H1 (cell line): ENCODE measurements around the gene CDK5RAP2. TPM values are rescaled to one million over a fixed set of nuclear protein-coding genes. Genes with fewer than 3 reads are reported as not detected.

ENCODE experiments used
- CTCF ChIA-PET: fragments of 300-600 bp; sonication (Branson Sonifier 250); formaldehyde crosslinking; loops from one replicate; lab custom pipeline; 2021; ENCODE audit not compliant: partially characterized antibody; lab: Charles Lee
- POLR2A ChIA-PET: fragments of 300-600 bp; sonication (Branson Sonifier 250); formaldehyde crosslinking; loops from one replicate; lab custom pipeline; 2021; ENCODE audit warnings: inconsistent platforms; ENCODE audit not compliant: partially characterized antibody; lab: Charles Lee
- DNase-seq, 2 experiments: peaks; one replicate each; pipeline versions ENCODE4 v3.0.0 to v3.0.0-alpha.2; 2010 to 2022; ENCODE audit warnings: low spot score in 2 of 2, low read depth in 1 of 2, mixed read lengths in 1 of 2
- FAIRE-seq: peaks from 2 replicates; lab custom pipeline; 2011; peaks lifted over from hg19 to GRCh38; lab: Jason Lieb, UNC
- H2AFZ ChIP-seq: 2 replicates; pipeline ENCODE4 v1.8.1; 2012; ENCODE audit warnings: low read length, inconsistent platforms
- H2AK5ac ChIP-seq: 2 replicates; pipeline ENCODE4 v1.6.1; 2013; ENCODE audit warnings: low read depth, low read length
- H2BK120ac ChIP-seq: replicated peaks from 2 replicates; pipeline ENCODE3; 2013; ENCODE audit warnings: low read depth, low read length, inconsistent platforms
- H2BK12ac ChIP-seq: 2 replicates; pipeline ENCODE4 v1.6.1; 2013; ENCODE audit warnings: low read depth, low read length
- H2BK15ac ChIP-seq: 2 replicates; pipeline ENCODE4 v1.6.1; 2013; ENCODE audit warnings: low read length
- H2BK20ac ChIP-seq: 2 replicates; pipeline ENCODE4 v1.6.1; 2013; ENCODE audit warnings: low read length
- H2BK5ac ChIP-seq: 2 replicates; pipeline ENCODE4 v1.6.1; 2013; ENCODE audit warnings: low read depth, low read length
- H3K14ac ChIP-seq: 2 replicates; pipeline ENCODE4 v1.6.1; 2013; ENCODE audit warnings: inconsistent platforms; ENCODE audit not compliant: insufficient read length
- H3K18ac ChIP-seq: 2 replicates; pipeline ENCODE4 v1.6.1; 2013; ENCODE audit warnings: low read length; ENCODE audit errors: extremely low read depth
- H3K23ac ChIP-seq: 2 replicates; pipeline ENCODE4 v1.6.1; 2013; ENCODE audit warnings: inconsistent platforms; ENCODE audit not compliant: insufficient read length
- H3K23me2 ChIP-seq: 2 replicates; pipeline ENCODE4 v1.6.1; 2013; ENCODE audit warnings: low read depth, low read length
- H3K27ac ChIP-seq: 2 replicates; pipeline ENCODE4 v1.6.1; 2011; ENCODE audit warnings: low read depth, low read length, inconsistent platforms
- H3K27me3 ChIP-seq, 4 experiments: replicated peaks in 1 of 4; 1 replicate in 1 of 4; 2 replicates in 3 of 4; pipeline versions ENCODE4 v1.6.1 to v1.8.1; 2011 to 2013; ENCODE audit warnings: low read length in 3 of 4, mild to moderate bottlenecking in 3 of 4, inconsistent platforms in 2 of 4, mixed read lengths in 2 of 4, moderate library complexity in 1 of 4; ENCODE audit not compliant: control insufficient read depth in 3 of 4, insufficient read depth in 3 of 4; ENCODE audit errors: extremely low read depth in 1 of 4
- H3K36me3 ChIP-seq, 4 experiments: 2 replicates each; pipeline versions ENCODE4 v1.6.1 to v1.8.1; 2011 to 2013; ENCODE audit warnings: mild to moderate bottlenecking in 4 of 4, low read length in 3 of 4, moderate library complexity in 2 of 4, control low read depth in 1 of 4, inconsistent platforms in 1 of 4; ENCODE audit not compliant: insufficient read depth in 4 of 4, control insufficient read depth in 2 of 4
- H3K4ac ChIP-seq: replicated peaks from 2 replicates; pipeline ENCODE3; 2013; ENCODE audit warnings: low read length, low read depth, mixed read lengths, inconsistent platforms; ENCODE audit not compliant: insufficient read length
- H3K4me1 ChIP-seq, 4 experiments: replicated peaks in 1 of 4; 1 replicate in 1 of 4; 2 replicates in 3 of 4; pipeline versions ENCODE4 v1.6.1 to v1.8.1; 2011 to 2013; ENCODE audit warnings: low read length in 3 of 4, inconsistent platforms in 2 of 4, mixed read lengths in 1 of 4; ENCODE audit not compliant: insufficient read depth in 4 of 4, control insufficient read depth in 3 of 4
- H3K4me2 ChIP-seq, 2 experiments: 2 replicates each; pipeline versions ENCODE4 v1.6.1 to v1.8.1; 2011 to 2013; ENCODE audit warnings: low read depth in 2 of 2, low read length in 2 of 2, control low read depth in 1 of 2, inconsistent platforms in 1 of 2, mild to moderate bottlenecking in 1 of 2; ENCODE audit not compliant: insufficient read depth in 1 of 2
- H3K4me3 ChIP-seq, 4 experiments: fragments of 200-600, 300-600 bp in 1 of 4; sonication (generic), shearing (Covaris generic), sonication (Bioruptor Twin) in 1 of 4; 2 replicates each; pipeline versions ENCODE4 v1.5.1 to v1.8.1; 2011 to 2016; ENCODE audit warnings: low read length in 4 of 4, low read depth in 3 of 4, control low read depth in 2 of 4, inconsistent platforms in 2 of 4, mild to moderate bottlenecking in 2 of 4, mixed read lengths in 1 of 4, moderate library complexity in 1 of 4; ENCODE audit not compliant: insufficient read depth in 2 of 4; ENCODE audit errors: extremely low read depth in 1 of 4
- H3K56ac ChIP-seq: replicated peaks from 2 replicates; pipeline ENCODE3; 2013; ENCODE audit warnings: low read depth, mild to moderate bottlenecking, mixed read lengths, low read length, inconsistent platforms; ENCODE audit not compliant: insufficient read length
- H3K79me1 ChIP-seq: 2 replicates; pipeline ENCODE4 v1.6.1; 2013; ENCODE audit warnings: low read depth, low read length, control low read depth
- H3K79me2 ChIP-seq, 2 experiments: 2 replicates each; pipeline versions ENCODE4 v1.6.1 to v1.8.1; 2012 to 2013; ENCODE audit warnings: low read length in 2 of 2, mild to moderate bottlenecking in 2 of 2, inconsistent platforms in 1 of 2; ENCODE audit not compliant: insufficient read depth in 2 of 2, control insufficient read depth in 1 of 2
- H3K9ac ChIP-seq, 4 experiments: replicated peaks in 1 of 4; 1 replicate in 1 of 4; 2 replicates in 3 of 4; pipeline versions ENCODE4 v1.6.1 to v1.8.1; 2011 to 2013; ENCODE audit warnings: low read depth in 3 of 4, low read length in 3 of 4, control low read depth in 2 of 4, mild to moderate bottlenecking in 2 of 4, moderate library complexity in 2 of 4, inconsistent platforms in 1 of 4; ENCODE audit errors: extremely low read depth in 1 of 4
- H3K9me3 ChIP-seq, 2 experiments: 2 replicates each; pipeline versions ENCODE4 v1.6.1 to v1.8.1; 2012 to 2013; ENCODE audit warnings: mild to moderate bottlenecking in 2 of 2, moderate library complexity in 2 of 2, control low read depth in 1 of 2, inconsistent platforms in 1 of 2, low read depth in 1 of 2, low read length in 1 of 2, mixed read lengths in 1 of 2; ENCODE audit not compliant: insufficient read depth in 2 of 2
- H4K20me1 ChIP-seq, 2 experiments: replicated peaks in 1 of 2; 2 replicates each; pipeline versions ENCODE3 to v1.8.1; 2011 to 2013; ENCODE audit warnings: inconsistent platforms in 2 of 2, low read length in 2 of 2, mild to moderate bottlenecking in 1 of 2; ENCODE audit not compliant: insufficient read depth in 2 of 2, control insufficient read depth in 1 of 2
- H4K5ac ChIP-seq: 2 replicates; pipeline ENCODE4 v1.6.1; 2013; ENCODE audit warnings: low read length, low read depth, mixed read lengths, inconsistent platforms; ENCODE audit not compliant: insufficient read length
- H4K8ac ChIP-seq: 2 replicates; pipeline ENCODE4 v1.8.0; 2013; ENCODE audit warnings: mild to moderate bottlenecking, moderate library complexity, low read length, inconsistent platforms; ENCODE audit not compliant: insufficient read depth; ENCODE audit errors: extremely low read depth
- H4K91ac ChIP-seq: replicated peaks from 2 replicates; pipeline ENCODE3; 2013; ENCODE audit warnings: low read length, mixed read lengths, inconsistent platforms; ENCODE audit not compliant: insufficient read length
- BACH1 ChIP-seq: IDR thresholded peaks from 2 replicates; pipeline ENCODE4 v1.6.1; 2012; ENCODE audit warnings: low read length, improper control_type of control experiment
- BCL11A ChIP-seq, 2 experiments: IDR thresholded peaks; one replicate each; pipeline ENCODE4 v1.6.1; 2011; ENCODE audit warnings: low read depth in 2 of 2, low read length in 2 of 2, mild to moderate bottlenecking in 2 of 2
- CHD1 ChIP-seq: IDR thresholded peaks from 2 replicates; pipeline ENCODE4 v1.6.1; 2012; ENCODE audit warnings: low read depth, low read length, improper control_type of control experiment
- GABPA ChIP-seq: IDR thresholded peaks from 2 replicates; pipeline ENCODE4 v1.6.1; 2011; ENCODE audit warnings: mild to moderate bottlenecking, low read length, moderate library complexity, borderline replicate concordance; ENCODE audit not compliant: insufficient read depth
- GTF2F1 ChIP-seq: IDR thresholded peaks from 2 replicates; pipeline ENCODE4 v1.6.1; 2012; ENCODE audit warnings: low read depth, low read length, improper control_type of control experiment, borderline replicate concordance
- JUN ChIP-seq: IDR thresholded peaks from 2 replicates; pipeline ENCODE4 v1.6.1; 2011; ENCODE audit warnings: low read depth, mild to moderate bottlenecking, improper control_type of control experiment, low read length
- KDM1A ChIP-seq: fragments of 200-600, 300-600 bp; sonication (generic); IDR thresholded peaks from 2 replicates; pipeline ENCODE4 v1.7.1; 2016; ENCODE audit warnings: mild to moderate bottlenecking, low read length, borderline replicate concordance
- KDM4A ChIP-seq: IDR thresholded peaks from one replicate; pipeline ENCODE4 v1.7.1; 2012; ENCODE audit warnings: low read depth, mild to moderate bottlenecking, moderate library complexity, low read length, inconsistent platforms; ENCODE audit not compliant: severe bottlenecking
- MAX ChIP-seq: IDR thresholded peaks from 2 replicates; pipeline ENCODE4 v1.6.1; 2012; ENCODE audit warnings: inconsistent platforms
- NRF1 ChIP-seq: IDR thresholded peaks from 2 replicates; pipeline ENCODE4 v1.6.1; 2011; ENCODE audit warnings: mild to moderate bottlenecking, low read depth, low read length, improper control_type of control experiment
- POU5F1 ChIP-seq: IDR thresholded peaks from 2 replicates; pipeline ENCODE4 v1.6.1; 2011; ENCODE audit warnings: low read depth, mild to moderate bottlenecking, low read length, moderate library complexity
- TAF7 ChIP-seq: optimal IDR thresholded peaks from 2 replicates; pipeline ENCODE3; 2011; ENCODE audit warnings: low read depth, mild to moderate bottlenecking, inconsistent platforms, low read length, moderate library complexity, borderline replicate concordance
- TEAD4 ChIP-seq: IDR thresholded peaks from 2 replicates; pipeline ENCODE4 v1.6.1; 2012; ENCODE audit warnings: low read depth, low read length, inconsistent platforms, mixed read lengths
- YY1 ChIP-seq: IDR thresholded peaks from 2 replicates; pipeline ENCODE4 v1.6.1; 2011; ENCODE audit warnings: low read depth, mild to moderate bottlenecking, low read length
- ZNF274 ChIP-seq: IDR thresholded peaks from 2 replicates; pipeline ENCODE4 v1.7.0; 2012; ENCODE audit warnings: low read length, borderline replicate concordance; ENCODE audit errors: extremely low read depth
- WGBS, 2 experiments: shearing (Covaris generic) in 1 of 2; methylation state at CpG; one replicate each; pipeline versions ENCODE4 v1.1.6 to v1.1.7; 2013 to 2015; ENCODE audit warnings: low lambda C conversion rate in 2 of 2, mixed read lengths in 2 of 2, inconsistent platforms in 1 of 2, low coverage in 1 of 2, missing lambda C conversion rate in 1 of 2; ENCODE audit not compliant: insufficient replicate concordance in 2 of 2, insufficient coverage in 1 of 2, insufficient read length in 1 of 2; ENCODE audit errors: extremely low coverage in 1 of 2, missing lambda C conversion rate in 1 of 2; 5-methylcytosine and 5-hydroxymethylcytosine counted together
- polyA plus RNA-seq, 7 experiments: library from polyadenylated mRNA; depleted of rRNA in 3 of 7; stranded (reverse) in 5 of 7; unstranded in 2 of 7; fragments of >200 nt in 5 of 7; fragments of 200-250 nt in 2 of 7; gene quantifications; 1 replicate in 5 of 7; 2 replicates in 1 of 7; 4 replicates in 1 of 7; pipeline versions ENCODE4 v1.2.1 to v1.2.3, GENCODE V29; 2011 to 2013; ENCODE audit warnings: missing spikeins in 2 of 7, mixed read lengths in 2 of 7
- total RNA-seq: library from RNA; stranded (reverse); fragmentation: NEBNext Ultra II Directional; extraction: Animal tissue kit (Norgen Biotek cat#: 25700); gene quantifications from 2 replicates; pipeline ENCODE4 v1.2.1, GENCODE V29; 2021

CDK5RAP2 gene
- total and polyA plus RNA-seq, 2 of the 8 experiments (the other 6 are each of a cell fraction or from before 2014, with no cell fraction given), result 19.8 to 49.4 TPM

DNA sequence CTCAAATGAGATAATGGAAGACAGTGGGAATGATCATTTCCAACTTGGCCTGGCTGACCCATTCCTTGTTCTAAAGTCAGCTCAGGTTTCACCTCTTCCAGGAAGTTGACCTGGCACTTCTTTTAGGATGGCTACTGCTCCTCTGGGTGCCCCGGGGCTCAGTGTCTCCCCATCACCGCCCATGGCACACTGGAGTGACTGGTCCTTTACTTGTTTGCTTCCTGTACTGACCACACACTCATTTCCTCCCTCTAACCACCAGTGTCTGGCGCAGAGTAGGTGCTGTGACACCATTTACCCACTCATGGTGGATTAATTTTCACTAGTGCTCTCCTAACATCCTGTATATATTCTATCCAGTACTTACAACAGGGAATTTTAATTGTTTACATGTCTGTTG, 183.5 kb downstream of the CDK5RAP2 start:
- Histone ChIP-seq H4K20me1 (no peaks in the 10 kb centered on the region), H3K9me3 (no peaks in the 10 kb centered on the region), H3K27me3 (no peaks in the 10 kb centered on the region), H3K14ac (no peak overlapping the region), H3K9ac (no peak overlapping the region), H3K23me2 (no peaks in the 10 kb centered on the region), H3K4me2 (no peak overlapping the region), H2AFZ (no peak overlapping the region), H4K5ac (no peak overlapping the region), H4K8ac (no peak overlapping the region), H3K18ac (no peak overlapping the region), H2BK20ac (no peak overlapping the region), H4K91ac (no peak overlapping the region), H2BK5ac (no peak overlapping the region), H3K79me1 (no peaks in the 10 kb centered on the region; the same call in 1 of the 2 replicates), H3K36me3 (peaks cover 30 to 82% (median 60%) of the 10 kb centered on the region in 4 experiments), H2BK15ac (no peak overlapping the region), H3K4ac (no peak overlapping the region), H3K4me1 (no peaks in the 10 kb centered on the region), H2BK120ac (no peak overlapping the region), H3K4me3 (no peak overlapping the region), H3K27ac (no peak overlapping the region), H3K56ac (no peak overlapping the region), H3K79me2 (no peaks in the 10 kb centered on the region), H2BK12ac (no peak overlapping the region), H2AK5ac (no peak overlapping the region), H3K23ac (no peak overlapping the region)
- FAIRE-seq (no peak), DNase-seq (no peak)
- ChIA-PET POLR2A (interaction anchor here (0.6 to 2.0 kb wide), 3 partner anchors 11 to 25 kb away, joined by 3 to 4 read pairs (median 3); no protein-coding TSS in a partner anchor), CTCF (interaction anchor here (1.7 to 2.4 kb wide), 2 partner anchors 43 to 81 kb away, joined by 4 to 14 read pairs; no protein-coding TSS in a partner anchor)
- WGBS, 2 experiments, result 100% methylated on average over 3 of the region's 3 CpGs; no CpG with 5 or more reads in 1 of the 2 experiments
- no peak for TF ChIP-seq KDM1A
- TF ChIP-seq BACH1, result no peak
- TF ChIP-seq MAX, result no peak
- TF ChIP-seq GTF2F1, result no peak
- no peak for TF ChIP-seq BCL11A (IDR thresholded peaks at IDR 0.05; ENCODE audit: low read depth in 2 of 2, low read length in 2 of 2)
- TF ChIP-seq GABPA, result no peak
- TF ChIP-seq TEAD4, result no peak
- TF ChIP-seq NRF1, result no peak
- TF ChIP-seq YY1, result no peak
- no peak for TF ChIP-seq TAF7
- TF ChIP-seq ZNF274, result no peak
- TF ChIP-seq JUN, result no peak
- TF ChIP-seq CHD1, result no peak
- TF ChIP-seq KDM4A, result no peak
- TF ChIP-seq POU5F1, result no peak
